ENCODE measurements around the gene CASP3.
"Not testable (repeated sequence)": the region's sequence is repeated elsewhere in the genome, so short reads cannot be mapped to it uniquely, and the experiment has no call there.

- not testable (repeated sequence) for TF ChIP-seq CTCF (IDR thresholded peaks at IDR 0.05); EZH2 (IDR thresholded peaks at IDR 0.05; ENCODE audit: borderline replicate concordance, insufficient read depth, low read depth, low read length, poor library complexity, severe bottlenecking)
Measured at GRCh38 chr4:184602857-184603256, 46.4 kb downstream of the CASP3 start.

All from B cell (primary cell).